AG04449 (cell line): ENCODE results near the gene PRODH2.
"Not testable (repeated sequence)": the region's sequence is repeated elsewhere in the genome, so short reads cannot be mapped to it uniquely, and the experiment has no call there.

Experiments
- CTCF ChIA-PET: fragments of 350-600 bp; formaldehyde crosslinking; extraction: SDS; loops from one replicate; lab custom pipeline; 2021; ENCODE audit warnings: antibody characterized with exemption; lab: Yijun Ruan, JAX
- POLR2A ChIA-PET: fragments of 400-600, 350-600 bp; formaldehyde crosslinking; extraction: SDS; loops from one replicate; lab custom pipeline; 2020; ENCODE audit warnings: antibody characterized with exemption, inconsistent platforms; lab: Yijun Ruan, JAX
- DNase-seq: peaks from one replicate; pipeline ENCODE4 v3.0.0-alpha.2; 2010; ENCODE audit warnings: low read depth, low spot score
- H3K4me3 ChIP-seq: 2 replicates; pipeline ENCODE4 v1.5.1; 2011; ENCODE audit warnings: low read depth, mild to moderate bottlenecking, control low read depth, low read length
- TF ChIP-seq, protein P1 (sequence below): IDR thresholded peaks from one replicate; pipeline ENCODE4 v1.5.1; 2011; ENCODE audit warnings: mild to moderate bottlenecking, moderate library complexity, low read length, control low read depth, inconsistent platforms; ENCODE audit not compliant: insufficient read depth; ENCODE audit errors: missing control alignments

PRODH2 gene

DNA sequence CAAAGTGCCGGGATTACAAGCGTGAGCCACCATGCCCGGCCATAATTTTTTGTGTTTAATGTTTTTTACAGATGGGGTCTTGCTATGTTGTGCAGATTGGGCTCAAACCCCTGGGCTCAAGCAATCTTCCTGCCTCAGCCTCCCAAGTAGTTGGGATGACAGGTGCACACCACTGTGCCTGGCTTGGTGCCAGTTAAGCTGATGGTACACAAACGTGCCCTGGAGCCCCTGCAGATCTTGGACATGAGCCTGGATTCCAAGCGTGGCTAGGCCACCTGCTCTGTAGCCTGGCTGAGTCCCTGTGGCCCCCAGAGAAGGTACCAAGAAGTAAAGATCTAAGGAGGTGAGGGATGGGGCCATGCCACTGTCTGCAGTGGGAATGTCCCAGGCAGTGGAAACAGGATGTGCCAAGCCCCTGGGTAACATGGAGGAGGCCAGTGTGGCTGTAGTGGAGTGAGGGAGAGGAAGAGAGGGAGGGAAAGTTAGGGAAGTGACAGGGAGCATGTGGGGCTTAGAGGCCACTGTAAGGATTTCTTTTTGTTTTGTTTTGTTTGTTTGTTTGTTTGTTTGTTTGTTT lies 7.0 kb downstream of the PRODH2 start:
- TF ChIP-seq, protein P1, sequence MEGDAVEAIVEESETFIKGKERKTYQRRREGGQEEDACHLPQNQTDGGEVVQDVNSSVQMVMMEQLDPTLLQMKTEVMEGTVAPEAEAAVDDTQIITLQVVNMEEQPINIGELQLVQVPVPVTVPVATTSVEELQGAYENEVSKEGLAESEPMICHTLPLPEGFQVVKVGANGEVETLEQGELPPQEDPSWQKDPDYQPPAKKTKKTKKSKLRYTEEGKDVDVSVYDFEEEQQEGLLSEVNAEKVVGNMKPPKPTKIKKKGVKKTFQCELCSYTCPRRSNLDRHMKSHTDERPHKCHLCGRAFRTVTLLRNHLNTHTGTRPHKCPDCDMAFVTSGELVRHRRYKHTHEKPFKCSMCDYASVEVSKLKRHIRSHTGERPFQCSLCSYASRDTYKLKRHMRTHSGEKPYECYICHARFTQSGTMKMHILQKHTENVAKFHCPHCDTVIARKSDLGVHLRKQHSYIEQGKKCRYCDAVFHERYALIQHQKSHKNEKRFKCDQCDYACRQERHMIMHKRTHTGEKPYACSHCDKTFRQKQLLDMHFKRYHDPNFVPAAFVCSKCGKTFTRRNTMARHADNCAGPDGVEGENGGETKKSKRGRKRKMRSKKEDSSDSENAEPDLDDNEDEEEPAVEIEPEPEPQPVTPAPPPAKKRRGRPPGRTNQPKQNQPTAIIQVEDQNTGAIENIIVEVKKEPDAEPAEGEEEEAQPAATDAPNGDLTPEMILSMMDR = no peak
- CTCF ChIA-PET = no interaction called here
- POLR2A ChIA-PET = no interaction called here
- H3K4me3 ChIP-seq = no peak overlapping the region
- no peak for DNase-seq

GRCh38 chr19:35801828-35802227 lies 10.8 kb downstream of the PRODH2 start:
- no peak for DNase-seq
- POLR2A ChIA-PET = no interaction called here
- CTCF ChIA-PET = no interaction called here
- TF ChIP-seq, protein P1 = no peak
- no peak overlapping the region for H3K4me3 ChIP-seq

DNA sequence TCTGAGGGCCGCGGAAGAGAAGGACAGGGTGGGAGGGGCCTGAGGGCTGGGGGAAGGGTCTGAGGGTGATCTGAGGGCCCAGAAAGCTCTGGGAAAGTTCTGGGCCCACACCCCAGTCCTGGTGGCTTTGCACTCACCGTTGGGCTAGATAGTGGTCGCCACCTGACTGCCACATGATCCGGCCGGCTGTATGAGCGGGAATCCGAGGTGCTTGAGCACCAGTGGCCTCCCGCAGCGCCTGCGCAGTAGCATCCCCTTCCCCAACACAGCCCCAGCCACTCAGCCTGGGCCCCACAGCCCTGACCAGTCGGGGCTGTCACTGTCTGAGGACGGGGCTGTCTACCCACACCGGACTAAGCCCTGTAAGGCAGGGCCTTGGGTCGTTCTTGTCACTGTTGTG lies 15.0 kb downstream of the PRODH2 start:
- H3K4me3 ChIP-seq = no peak overlapping the region
- CTCF ChIA-PET = no interaction called here

DNA sequence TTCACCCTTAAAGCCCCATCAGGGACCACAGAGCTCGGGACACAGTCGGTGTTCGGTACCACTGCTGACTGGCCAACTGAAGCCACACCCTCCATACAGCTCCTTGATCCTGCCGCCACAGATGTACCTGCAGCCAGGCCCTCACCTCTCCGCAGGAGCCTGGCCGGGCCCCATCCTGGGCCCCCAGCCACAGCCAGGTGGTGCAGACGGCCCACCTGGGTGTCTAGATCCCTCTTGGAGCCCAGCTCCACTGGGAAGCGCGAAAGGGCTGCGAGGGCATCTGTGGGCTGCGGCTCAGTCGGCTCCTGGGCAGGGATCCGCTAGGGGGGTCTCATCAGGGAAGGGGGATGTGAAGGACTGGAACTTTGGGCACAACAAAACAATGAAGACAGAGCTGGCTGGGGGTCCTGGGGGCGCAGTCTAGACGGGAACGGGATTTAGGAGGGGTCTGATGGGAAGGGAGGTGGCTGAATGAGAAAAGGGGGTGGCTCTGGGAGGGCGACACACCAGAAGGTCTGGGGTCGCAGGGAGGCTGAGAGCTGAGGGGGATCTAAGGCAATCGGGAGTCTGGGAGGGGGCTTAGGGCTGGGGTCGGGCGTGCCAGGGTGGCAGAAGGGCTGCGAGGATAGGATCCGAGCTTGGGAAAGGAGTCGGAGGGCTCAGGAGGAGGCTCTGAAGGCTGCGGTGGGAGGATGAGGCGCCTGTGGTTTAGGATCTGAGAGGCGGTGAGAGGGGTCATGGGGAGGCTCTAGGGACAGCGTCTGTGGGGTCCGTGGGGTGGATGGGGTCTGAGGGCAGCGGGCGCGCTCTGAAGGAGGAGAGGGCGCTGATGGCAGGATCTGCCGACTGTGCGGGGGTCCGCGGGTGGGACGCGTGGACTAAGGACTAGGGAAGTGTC lies 15.8 kb downstream of the PRODH2 start:
- no peak overlapping the region for H3K4me3 ChIP-seq
- TF ChIP-seq, protein P1 = no peak
- ChIA-PET POLR2A (interaction anchor here (0.6 kb wide), 1 partner anchor 17 kb away, joined by 4 read pairs; no protein-coding TSS in a partner anchor), CTCF (no interaction called here)
- DNase-seq = no peak

More for the DNA sequence above, 15.0 kb downstream of the PRODH2 start:
- TF ChIP-seq, protein P1 = no peak
- POLR2A ChIA-PET = no interaction called here
- DNase-seq = no peak

GRCh38 chr19:35795564-35795963 lies 17.1 kb downstream of the PRODH2 start:
- POLR2A ChIA-PET, H3K4me3 ChIP-seq, DNase-seq, CTCF ChIA-PET: not testable (repeated sequence)

GRCh38 chr19:35793381-35794165 lies 19.1 kb downstream of the PRODH2 start:
- TF ChIP-seq, protein P1 = no peak
- no peak overlapping the region for H3K4me3 ChIP-seq
- DNase-seq = no peak
- CTCF ChIA-PET = no interaction called here
- POLR2A ChIA-PET = no interaction called here
